Activated CD4-positive, alpha-beta T cell treated with anti-CD3 and anti-CD28 coated beads for 36 hours (primary cell): ENCODE data around the gene ASNS. TPM values are rescaled to one million over a fixed set of nuclear protein-coding genes. Genes with fewer than 3 reads are reported as not detected.
"Not testable (repeated sequence)": the region's sequence is repeated elsewhere in the genome, so short reads cannot be mapped to it uniquely, and the experiment has no call there.

Source experiments
- ATAC-seq: fragments of 200-7000 bp; cut with Tn5 transposase; one replicate; pipeline ENCODE4 v1.10.0; 2021; ENCODE audit warnings: mild to moderate bottlenecking, moderate library complexity
- CTCF ChIA-PET: fragments of 350-600 bp; sonication (Branson Sonifier 250); formaldehyde crosslinking; loops from one replicate; lab custom pipeline; 2021; ENCODE audit warnings: antibody characterized with exemption; lab: Charles Lee
- POLR2A ChIA-PET: fragments of 350-600 bp; sonication (Branson Sonifier 250); formaldehyde crosslinking; loops from one replicate; lab custom pipeline; 2021; ENCODE audit warnings: antibody characterized with exemption, inconsistent platforms; lab: Charles Lee
- DNase-seq: peaks from one replicate; pipeline ENCODE4 v3.0.0-alpha.2; 2020
- H3K27ac Mint-ChIP-seq: one replicate; pipeline ENCODE4 v1.8.0; 2021; ENCODE audit warnings: mixed read lengths
- H3K27me3 Mint-ChIP-seq: one replicate; pipeline ENCODE4 v1.8.0; 2021; ENCODE audit warnings: mixed read lengths
- H3K36me3 Mint-ChIP-seq: one replicate; pipeline ENCODE4 v1.8.0; 2021; ENCODE audit warnings: low read depth, mixed read lengths
- H3K4me1 Mint-ChIP-seq: one replicate; pipeline ENCODE4 v1.8.0; 2021; ENCODE audit warnings: mixed read lengths
- H3K4me3 Mint-ChIP-seq: one replicate; pipeline ENCODE4 v1.8.0; 2021; ENCODE audit warnings: mild to moderate bottlenecking, moderate library complexity, mixed read lengths
- H3K9me3 Mint-ChIP-seq: one replicate; pipeline ENCODE4 v1.8.0; 2021; ENCODE audit warnings: low read depth, mixed read lengths
- intact Hi-C, 2 experiments: fragments of 100-400 bp; cut with DNase I in 1 of 2; cut with micrococcal nuclease in 1 of 2; formaldehyde crosslinking; loops; one replicate each; pipeline versions ENCODE4 v1.14.2 to v1.15.1; 2022 to 2024; cut with DNase I, micrococcal nuclease
- total RNA-seq, 2 experiments: library from RNA; stranded (reverse); gene quantifications; one replicate each; pipeline ENCODE4 v1.2.3, GENCODE V29; 2021

The ASNS gene
- total RNA-seq: 100 to 1,000 TPM; 228 to 247 TPM

- peak within 1 kb of the TSS; percentile 92 for H3K4me3 Mint-ChIP-seq
- intact Hi-C loops: loop anchor here (1.0 to 10.0 kb wide), 12 partner anchors 55 to 1551 kb away; partner anchors contain the start of genes SDHAF3 (in 2 of the 2), BRI3 (in 1 of the 2), LMTK2 (in 1 of the 2) and TRRAP (in 1 of the 2)
- H3K27me3 Mint-ChIP-seq: no peaks in the 10 kb centered on the region
- ATAC-seq (peak; percentile 96), DNase-seq (peak; percentile 96)
- H3K9me3 Mint-ChIP-seq: no peaks in the 10 kb centered on the region
- H3K36me3 Mint-ChIP-seq: peaks cover 24% of the 10 kb centered on the region
- H3K4me1 Mint-ChIP-seq: peaks cover 20% of the 10 kb centered on the region
- ChIA-PET POLR2A (interaction anchor here (0.5 to 1.5 kb wide), 5 partner anchors 16 to 755 kb away, joined by 3 to 5 read pairs (median 3); partner anchors contain the start of gene SDHAF3), CTCF (interaction anchor here (0.7 to 1.2 kb wide), 3 partner anchors 27 to 141 kb away, joined by 3 to 7 read pairs (median 3); no protein-coding TSS in a partner anchor)
- peak within 1 kb of the TSS; percentile 82 for H3K27ac Mint-ChIP-seq
Measured at GRCh38 chr7:97872025-97872669, at the start of gene ASNS. Gene ASNS (minus strand): TSS chr7:97872408. CDS start chr7:97869156, 3,252 bp downstream.

GRCh38 chr7:97921254-97921653 lies 49.0 kb upstream of the ASNS start:
- DNase-seq, H3K4me3 Mint-ChIP-seq, H3K27ac Mint-ChIP-seq, intact Hi-C loops, H3K27me3 Mint-ChIP-seq, POLR2A ChIA-PET, ATAC-seq, H3K9me3 Mint-ChIP-seq, H3K4me1 Mint-ChIP-seq, CTCF ChIA-PET, H3K36me3 Mint-ChIP-seq: not testable (repeated sequence)

GRCh38 chr7:97915267-97915666 lies 43.1 kb upstream of the ASNS start:
- CTCF ChIA-PET, H3K36me3 Mint-ChIP-seq, intact Hi-C loops, H3K4me3 Mint-ChIP-seq, H3K9me3 Mint-ChIP-seq, H3K27me3 Mint-ChIP-seq, H3K27ac Mint-ChIP-seq, H3K4me1 Mint-ChIP-seq, ATAC-seq, POLR2A ChIA-PET: not testable (repeated sequence)
- DNase-seq: peak; percentile 21

GRCh38 chr7:97912294-97912693 lies 40.1 kb upstream of the ASNS start:
- H3K36me3 Mint-ChIP-seq, H3K27ac Mint-ChIP-seq, ATAC-seq, POLR2A ChIA-PET, H3K4me3 Mint-ChIP-seq, H3K9me3 Mint-ChIP-seq, H3K27me3 Mint-ChIP-seq, intact Hi-C loops, CTCF ChIA-PET, DNase-seq, H3K4me1 Mint-ChIP-seq: not testable (repeated sequence)

- H3K4me1 Mint-ChIP-seq, ATAC-seq, H3K4me3 Mint-ChIP-seq, POLR2A ChIA-PET, CTCF ChIA-PET, intact Hi-C loops, DNase-seq, H3K27me3 Mint-ChIP-seq, H3K27ac Mint-ChIP-seq: not testable (repeated sequence)
- Mint-ChIP-seq H3K36me3 (peaks cover 22% of the 10 kb centered on the region), H3K9me3 (peaks cover 13% of the 10 kb centered on the region)
Measured at GRCh38 chr7:97896893-97897292, 24.7 kb upstream of the ASNS start.

- H3K27ac Mint-ChIP-seq, ATAC-seq, POLR2A ChIA-PET, intact Hi-C loops, CTCF ChIA-PET, DNase-seq, H3K4me3 Mint-ChIP-seq, H3K27me3 Mint-ChIP-seq, H3K4me1 Mint-ChIP-seq: not testable (repeated sequence)
- Mint-ChIP-seq H3K9me3 (peaks cover 12% of the 10 kb centered on the region), H3K36me3 (peaks cover 28% of the 10 kb centered on the region)
Measured at GRCh38 chr7:97891721-97892120, 19.5 kb upstream of the ASNS start.

GRCh38 chr7:97879527-97879926 lies 7.3 kb upstream of the ASNS start:
- POLR2A ChIA-PET: not testable (repeated sequence)

GRCh38 chr7:97874894-97875293 lies 2.7 kb upstream of the ASNS start:
- H3K4me1 Mint-ChIP-seq: peaks cover 16% of the 10 kb centered on the region
- intact Hi-C loops: loop anchor here (5.0 to 10.0 kb wide), 6 partner anchors 52 to 1040 kb away; partner anchors contain the start of genes LMTK2 (in 1 of the 2), SDHAF3 (in 1 of the 2) and TRRAP (in 1 of the 2)
- DNase-seq, ATAC-seq, CTCF ChIA-PET, H3K9me3 Mint-ChIP-seq, H3K27me3 Mint-ChIP-seq, H3K36me3 Mint-ChIP-seq, POLR2A ChIA-PET, H3K27ac Mint-ChIP-seq, H3K4me3 Mint-ChIP-seq: not testable (repeated sequence)

More at GRCh38 chr7:97879527-97879926, 7.3 kb upstream of the ASNS start:
- intact Hi-C loops: loop anchor here in 1 of 2 experiments (10.0 kb wide), 1 partner anchor 1045 kb away; no protein-coding TSS in a partner anchor
- H3K27ac Mint-ChIP-seq, H3K36me3 Mint-ChIP-seq, H3K27me3 Mint-ChIP-seq, ATAC-seq, H3K4me3 Mint-ChIP-seq, H3K4me1 Mint-ChIP-seq, CTCF ChIA-PET, H3K9me3 Mint-ChIP-seq: not testable (repeated sequence)
- peak; percentile 27 for DNase-seq

GRCh38 chr7:97873606-97874005 lies 1.4 kb upstream of the ASNS start:
- Mint-ChIP-seq H3K4me1 (peaks cover 20% of the 10 kb centered on the region), H3K4me3 (no peak overlapping the region), H3K27ac (no peak overlapping the region), H3K27me3 (no peaks in the 10 kb centered on the region), H3K9me3 (no peaks in the 10 kb centered on the region), H3K36me3 (peaks cover 19% of the 10 kb centered on the region)
- no peak for ATAC-seq
- CTCF ChIA-PET: no interaction called here
- intact Hi-C loops: loop anchor here (2.0 to 10.0 kb wide), 7 partner anchors 54 to 1039 kb away; partner anchors contain the start of genes LMTK2 (in 1 of the 2), SDHAF3 (in 1 of the 2) and TRRAP (in 1 of the 2)
- POLR2A ChIA-PET: no interaction called here
- DNase-seq: no peak

GRCh38 chr7:97871659-97872024 lies 566 bp downstream of the ASNS start:
- ChIA-PET CTCF (interaction anchor here (0.7 kb wide), 1 partner anchor 56 kb away, joined by 3 read pairs; no protein-coding TSS in a partner anchor), POLR2A (interaction anchor here (1.5 kb wide), 1 partner anchor 24 kb away, joined by 3 read pairs; no protein-coding TSS in a partner anchor)
- Mint-ChIP-seq H3K36me3 (peaks cover 29% of the 10 kb centered on the region), H3K27me3 (no peaks in the 10 kb centered on the region), H3K4me3 (peak overlapping the region; percentile 92), H3K27ac (peak overlapping the region; percentile 82), H3K9me3 (no peaks in the 10 kb centered on the region), H3K4me1 (peaks cover 20% of the 10 kb centered on the region)
- DNase-seq (peak; percentile 63), ATAC-seq (peak; percentile 16)
- intact Hi-C loops: loop anchor here (1.0 to 10.0 kb wide), 12 partner anchors 56 to 1550 kb away; partner anchors contain the start of genes SDHAF3 (in 2 of the 2), BRI3 (in 1 of the 2), LMTK2 (in 1 of the 2) and TRRAP (in 1 of the 2)

- ATAC-seq: no peak
- no peak overlapping the region for H3K4me3 Mint-ChIP-seq
- H3K27me3 Mint-ChIP-seq: no peaks in the 10 kb centered on the region
- H3K36me3 Mint-ChIP-seq: peaks cover 51% of the 10 kb centered on the region
- CTCF ChIA-PET: interaction anchor here (0.6 kb wide), 1 partner anchor 131 kb away, joined by 3 read pairs; no protein-coding TSS in a partner anchor
- POLR2A ChIA-PET: no interaction called here
- no peaks in the 10 kb centered on the region for H3K9me3 Mint-ChIP-seq
- peaks cover 22% of the 10 kb centered on the region for H3K4me1 Mint-ChIP-seq
- no peak for DNase-seq
- H3K27ac Mint-ChIP-seq: no peak overlapping the region
- intact Hi-C loops: no loop called here
Measured at GRCh38 chr7:97868788-97869187, 3.4 kb downstream of the ASNS start.
